NB4 (cell line): ENCODE measurements around the gene EXOC4.

Experiments used
- POLR2A ChIP-seq: IDR thresholded peaks from 2 replicates; pipeline ENCODE4 v1.6.1; 2011; ENCODE audit warnings: mild to moderate bottlenecking; ENCODE audit not compliant: insufficient read length; ENCODE audit errors: extremely low read depth
- TF ChIP-seq, protein P1 (sequence below): IDR thresholded peaks from one replicate; pipeline ENCODE4 v1.5.1; 2012; ENCODE audit warnings: low read depth, low read length
- TF ChIP-seq, protein P2 (sequence below): IDR thresholded peaks from 2 replicates; pipeline ENCODE4 v1.6.1; 2011; ENCODE audit warnings: low read depth, low read length

GRCh38 chr7:133733401-133733800 is 480.5 kb downstream of the EXOC4 start:
- TF ChIP-seq, protein P1, sequence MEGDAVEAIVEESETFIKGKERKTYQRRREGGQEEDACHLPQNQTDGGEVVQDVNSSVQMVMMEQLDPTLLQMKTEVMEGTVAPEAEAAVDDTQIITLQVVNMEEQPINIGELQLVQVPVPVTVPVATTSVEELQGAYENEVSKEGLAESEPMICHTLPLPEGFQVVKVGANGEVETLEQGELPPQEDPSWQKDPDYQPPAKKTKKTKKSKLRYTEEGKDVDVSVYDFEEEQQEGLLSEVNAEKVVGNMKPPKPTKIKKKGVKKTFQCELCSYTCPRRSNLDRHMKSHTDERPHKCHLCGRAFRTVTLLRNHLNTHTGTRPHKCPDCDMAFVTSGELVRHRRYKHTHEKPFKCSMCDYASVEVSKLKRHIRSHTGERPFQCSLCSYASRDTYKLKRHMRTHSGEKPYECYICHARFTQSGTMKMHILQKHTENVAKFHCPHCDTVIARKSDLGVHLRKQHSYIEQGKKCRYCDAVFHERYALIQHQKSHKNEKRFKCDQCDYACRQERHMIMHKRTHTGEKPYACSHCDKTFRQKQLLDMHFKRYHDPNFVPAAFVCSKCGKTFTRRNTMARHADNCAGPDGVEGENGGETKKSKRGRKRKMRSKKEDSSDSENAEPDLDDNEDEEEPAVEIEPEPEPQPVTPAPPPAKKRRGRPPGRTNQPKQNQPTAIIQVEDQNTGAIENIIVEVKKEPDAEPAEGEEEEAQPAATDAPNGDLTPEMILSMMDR: no peak
- TF ChIP-seq, protein P2, sequence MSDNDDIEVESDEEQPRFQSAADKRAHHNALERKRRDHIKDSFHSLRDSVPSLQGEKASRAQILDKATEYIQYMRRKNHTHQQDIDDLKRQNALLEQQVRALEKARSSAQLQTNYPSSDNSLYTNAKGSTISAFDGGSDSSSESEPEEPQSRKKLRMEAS: no peak
- no peak for TF ChIP-seq POLR2A
